HG03460 (cell line): Measurements from ENCODE around the gene PKD1.
"Not testable (repeated sequence)": the region's sequence is repeated elsewhere in the genome, so short reads cannot be mapped to it uniquely, and the experiment has no call there.

ENCODE experiments used
- ATAC-seq: cut with Tn5 transposase; IDR thresholded peaks from one replicate; pipeline ENCODE4 v1.9.1; 2021; ENCODE audit not compliant: unreplicated experiment

PKD1 gene

DNA sequence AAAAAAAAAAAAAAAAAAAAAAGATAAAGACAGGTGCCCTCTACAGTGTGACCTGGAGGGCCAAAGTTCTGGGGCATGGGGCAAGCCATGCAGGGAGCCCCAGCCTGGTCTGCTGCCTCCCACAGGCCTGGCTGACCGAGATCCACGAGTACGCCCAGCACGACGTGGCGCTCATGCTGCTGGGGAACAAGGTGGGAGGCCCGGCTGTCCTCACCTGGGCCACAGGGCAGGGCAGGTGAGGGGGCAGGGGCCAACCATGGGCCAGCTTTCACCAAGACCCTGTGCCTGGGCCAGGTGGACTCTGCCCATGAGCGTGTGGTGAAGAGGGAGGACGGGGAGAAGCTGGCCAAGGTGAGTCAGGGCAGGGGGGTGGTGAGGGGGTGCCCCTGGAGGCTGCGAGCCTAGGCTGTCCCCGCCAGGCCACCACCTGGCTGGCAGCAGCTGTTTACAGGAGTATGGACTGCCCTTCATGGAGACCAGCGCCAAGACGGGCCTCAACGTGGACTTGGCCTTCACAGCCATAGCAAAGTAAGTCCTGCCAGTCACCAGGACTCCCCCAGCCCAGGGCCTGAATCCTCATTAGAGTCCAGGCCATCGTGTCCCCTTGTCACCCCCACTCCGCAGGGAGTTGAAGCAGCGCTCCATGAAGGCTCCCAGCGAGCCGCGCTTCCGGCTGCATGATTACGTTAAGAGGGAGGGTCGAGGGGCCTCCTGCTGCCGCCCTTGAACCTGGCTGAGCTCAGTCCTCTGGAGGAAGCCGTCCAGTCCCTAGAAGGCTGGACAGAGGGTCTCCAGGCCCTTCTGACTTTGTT is 17.2 kb upstream of the PKD1 start:
- ATAC-seq, result no peak

DNA sequence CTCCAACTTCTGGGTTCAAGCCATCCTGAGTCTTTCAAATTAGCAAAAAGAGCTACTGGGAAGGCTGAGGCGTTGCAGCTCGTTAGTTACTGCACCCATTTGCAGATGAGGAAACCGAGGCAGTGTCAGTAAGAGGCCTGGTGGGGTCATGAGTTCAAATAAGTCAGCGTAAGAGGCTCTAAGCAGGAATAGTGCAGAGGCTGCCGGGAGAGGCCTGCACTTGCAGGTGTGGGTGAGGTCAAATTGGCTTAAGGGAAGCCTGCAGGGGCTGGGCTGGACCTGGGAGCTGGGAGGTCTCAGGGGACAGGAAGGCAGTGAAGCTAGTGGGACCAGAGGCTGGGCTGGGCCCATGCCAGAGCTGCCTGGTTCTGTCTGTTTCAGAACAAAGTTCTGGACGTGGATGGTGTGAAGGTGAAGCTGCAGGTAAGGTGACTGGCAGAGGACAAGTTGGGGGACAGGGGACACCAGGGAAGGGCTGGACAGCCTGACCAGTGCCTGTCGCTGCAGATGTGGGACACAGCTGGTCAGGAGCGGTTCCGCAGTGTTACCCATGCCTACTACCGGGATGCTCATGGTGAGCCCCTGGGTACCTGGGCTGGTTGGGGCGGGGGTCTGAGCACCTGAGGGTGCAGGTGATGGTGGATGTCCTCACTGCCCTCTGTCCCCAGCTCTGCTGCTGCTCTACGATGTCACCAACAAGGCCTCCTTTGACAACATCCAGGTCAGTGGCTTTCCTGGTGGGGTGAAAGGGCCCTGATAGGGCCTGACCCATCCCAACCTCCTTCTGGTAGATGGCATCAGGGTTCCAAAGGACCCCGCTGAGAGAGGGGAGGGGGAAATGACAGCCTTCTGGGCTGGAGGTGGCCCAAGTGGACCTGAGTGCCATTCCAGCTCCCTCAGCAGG is 15.7 kb upstream of the PKD1 start:
- no peak for ATAC-seq

DNA sequence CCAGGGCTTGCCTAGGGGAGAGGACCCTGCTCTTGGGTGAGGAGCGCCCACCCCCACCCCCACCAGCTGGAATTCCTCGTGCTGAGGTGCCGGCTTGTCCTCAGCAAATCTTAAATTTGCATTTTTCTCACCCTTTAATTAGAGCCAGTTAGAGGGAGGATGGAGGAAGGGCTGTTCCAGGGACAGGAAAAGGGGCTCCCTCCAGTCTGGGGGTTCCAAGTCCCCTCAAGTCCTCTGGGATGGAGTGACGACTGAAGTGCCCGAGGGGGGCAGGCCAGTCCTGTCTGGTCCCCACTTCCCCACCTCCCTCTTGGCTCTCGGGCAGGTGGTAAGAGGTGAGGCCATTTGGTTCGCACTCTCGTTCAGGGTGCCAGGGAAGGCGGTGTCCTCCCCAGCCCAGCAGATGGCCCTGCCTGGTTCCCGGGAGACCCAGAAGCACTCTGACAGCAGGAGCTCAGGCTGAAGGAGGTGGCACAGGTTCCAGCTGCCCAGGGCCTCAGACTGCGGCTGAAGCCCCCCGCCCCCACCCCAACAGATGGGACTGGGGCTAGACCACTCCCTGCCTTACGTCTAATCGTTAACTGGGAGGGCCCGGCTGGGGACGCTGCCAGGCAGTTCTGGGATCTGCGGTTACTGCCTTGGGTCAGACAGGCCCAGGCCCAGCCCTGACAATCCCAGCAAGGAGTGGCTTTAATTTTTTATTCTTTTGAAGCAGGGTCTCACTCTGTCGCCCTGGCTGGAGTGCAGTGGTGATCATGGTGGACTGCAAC is 14.9 kb upstream of the PKD1 start:
- ATAC-seq, result no peak

DNA sequence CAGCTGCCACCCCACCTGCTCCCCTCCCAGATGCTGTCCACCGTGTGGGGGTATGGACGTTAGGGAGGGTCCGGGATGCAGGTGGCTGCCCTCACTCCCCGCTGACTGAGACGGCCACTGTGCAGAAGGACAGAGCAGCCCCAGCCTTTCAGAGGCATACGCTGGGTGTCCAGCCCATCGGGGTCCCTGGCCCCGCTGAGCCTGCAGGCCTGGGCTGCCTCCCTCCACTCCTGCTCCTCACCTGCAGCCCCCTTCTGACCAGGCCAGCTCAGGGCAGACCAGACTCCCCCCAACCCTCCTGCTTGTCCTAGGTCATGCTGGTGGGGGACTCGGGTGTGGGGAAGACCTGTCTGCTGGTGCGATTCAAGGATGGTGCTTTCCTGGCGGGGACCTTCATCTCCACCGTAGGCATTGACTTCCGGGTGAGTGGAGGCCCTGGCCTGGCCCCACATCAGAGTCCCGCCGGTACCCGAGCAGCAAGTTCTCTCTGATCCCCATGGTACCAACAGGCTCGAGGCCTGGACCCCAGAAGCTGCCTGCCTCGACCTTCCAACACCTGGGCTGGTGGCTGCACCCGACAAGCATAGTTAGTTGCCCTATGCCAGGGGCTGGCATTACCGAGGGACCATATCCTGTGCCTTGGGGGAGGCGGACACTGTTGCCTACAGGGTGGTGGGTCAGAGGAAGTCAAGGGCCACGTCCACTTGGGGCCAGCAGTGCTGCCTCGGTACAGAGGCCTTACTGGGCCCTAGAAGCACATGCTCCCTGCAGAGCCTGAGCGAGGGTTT is 14.1 kb upstream of the PKD1 start:
- no peak for ATAC-seq

DNA sequence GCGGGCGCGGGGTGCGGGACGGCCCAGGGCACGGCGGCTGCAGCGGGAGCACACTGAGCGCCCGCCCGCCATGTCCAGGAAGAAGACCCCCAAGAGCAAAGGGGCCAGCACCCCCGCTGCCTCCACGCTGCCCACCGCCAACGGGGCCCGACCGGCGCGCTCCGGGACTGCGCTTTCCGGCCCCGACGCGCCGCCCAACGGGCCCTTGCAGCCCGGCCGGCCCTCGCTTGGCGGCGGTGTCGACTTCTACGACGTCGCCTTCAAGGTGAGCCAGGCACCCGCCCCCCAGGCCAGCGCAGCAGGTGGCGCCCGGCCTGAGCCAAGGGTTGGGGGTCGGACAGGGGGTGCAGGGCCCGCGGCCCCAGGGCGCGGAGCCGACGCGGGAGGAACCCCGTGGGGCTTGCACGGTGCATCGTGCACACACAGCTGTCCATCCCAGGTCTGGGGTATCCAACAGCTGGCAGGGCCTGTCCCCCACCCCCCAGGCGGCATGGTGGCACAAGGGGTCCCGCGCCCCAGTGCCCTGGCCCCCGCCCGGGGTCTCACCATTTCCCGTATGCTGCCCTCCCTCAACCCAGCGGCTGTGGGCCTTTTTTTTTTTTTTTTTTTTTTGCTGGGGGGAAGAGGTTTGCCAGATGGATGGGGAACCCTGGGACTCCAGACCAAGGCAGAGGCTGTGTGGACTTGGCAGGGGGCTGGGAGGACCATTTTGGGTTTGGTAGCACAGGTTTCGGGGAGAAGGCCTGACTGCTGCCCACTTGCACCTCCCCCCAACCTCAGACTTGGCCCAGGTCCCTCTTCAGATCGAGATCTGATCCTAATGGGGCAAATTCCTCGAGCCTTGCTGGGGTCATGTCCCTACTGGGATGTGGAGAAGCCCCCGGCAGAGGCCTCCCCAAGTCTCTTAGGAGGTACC is 13.3 kb upstream of the PKD1 start:
- ATAC-seq, result peak; percentile 6

DNA sequence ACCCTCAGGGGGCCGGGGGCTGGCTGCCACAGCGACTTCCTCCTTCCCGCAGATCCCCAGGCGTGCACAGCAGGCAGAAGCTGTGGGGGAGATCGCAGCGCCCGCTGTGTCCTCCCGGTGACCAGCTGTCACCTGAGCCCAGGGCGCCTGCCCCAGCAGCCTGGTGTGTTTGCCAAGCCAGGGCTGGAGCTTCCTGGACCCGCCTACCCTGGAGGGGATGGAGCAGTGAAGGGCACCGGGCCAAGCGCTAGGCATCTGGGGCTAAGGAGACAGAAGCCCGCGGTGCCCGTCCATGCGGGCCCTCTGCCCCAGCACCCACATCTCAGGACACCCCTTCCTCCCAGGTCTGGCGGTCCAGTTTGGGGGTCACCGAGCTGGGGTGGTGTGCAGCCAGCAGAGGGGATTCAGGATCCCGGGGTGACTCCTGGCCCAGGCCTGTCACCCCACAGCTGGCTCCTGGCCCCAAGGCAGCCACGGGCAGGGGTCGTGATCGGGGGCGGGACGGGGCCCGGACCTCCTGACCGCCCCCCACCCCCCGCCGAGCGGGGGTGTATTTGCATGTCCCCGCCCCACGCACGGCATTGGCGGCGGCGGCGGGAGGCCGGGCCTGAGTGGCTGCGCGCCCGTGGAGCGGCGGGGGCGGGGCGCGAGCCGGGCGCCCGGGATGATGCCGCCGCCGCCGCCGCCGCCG is 12.4 kb upstream of the PKD1 start, which contains the start of gene RAB26:
Gene RAB26, plus strand, starts transcription at position 645 of the 691 bp plus-strand sequence. CDS start 159 bp downstream, outside the sequence.
- ATAC-seq, result peak; percentile 48

DNA sequence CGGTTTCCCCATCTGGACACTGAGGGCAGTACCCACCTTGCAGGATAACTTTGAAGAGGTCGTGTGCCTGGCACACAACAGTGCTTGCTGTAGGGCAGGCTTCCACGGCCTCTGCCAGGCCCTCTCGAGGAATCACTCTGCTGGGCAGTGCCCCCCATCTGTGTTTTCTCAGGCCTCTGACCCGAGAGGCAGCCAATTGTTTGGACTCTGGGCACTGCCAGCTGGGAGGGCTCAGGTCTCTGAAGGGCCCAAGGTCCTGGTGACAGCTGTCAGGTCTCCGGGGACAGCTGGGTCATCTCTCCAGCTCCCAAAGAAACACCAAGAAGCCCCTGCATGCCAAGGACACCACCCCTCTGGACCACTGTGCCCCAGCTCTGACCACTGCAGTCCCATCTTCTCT is 11.7 kb upstream of the PKD1 start:
- ATAC-seq, result no peak

DNA sequence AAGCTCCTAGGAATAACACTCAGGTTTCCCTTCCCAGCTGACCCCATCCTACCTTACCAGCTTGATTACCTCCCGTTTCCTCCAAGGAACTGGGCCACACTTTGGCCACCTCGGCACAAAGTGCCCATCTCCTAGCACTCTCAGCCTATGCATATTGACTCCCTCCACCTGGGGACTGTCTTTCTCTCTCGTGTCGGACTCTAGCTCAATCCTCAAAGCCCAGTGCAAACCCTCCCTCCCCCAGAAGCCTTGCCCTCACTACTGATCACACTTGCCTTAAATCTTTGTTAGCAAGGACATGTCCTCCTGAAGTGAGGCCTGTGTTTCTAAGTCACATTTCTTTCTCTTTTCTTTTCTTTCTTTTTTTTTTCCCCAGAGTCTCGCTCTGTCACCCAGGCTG is 10.1 kb upstream of the PKD1 start:
- no peak for ATAC-seq

DNA sequence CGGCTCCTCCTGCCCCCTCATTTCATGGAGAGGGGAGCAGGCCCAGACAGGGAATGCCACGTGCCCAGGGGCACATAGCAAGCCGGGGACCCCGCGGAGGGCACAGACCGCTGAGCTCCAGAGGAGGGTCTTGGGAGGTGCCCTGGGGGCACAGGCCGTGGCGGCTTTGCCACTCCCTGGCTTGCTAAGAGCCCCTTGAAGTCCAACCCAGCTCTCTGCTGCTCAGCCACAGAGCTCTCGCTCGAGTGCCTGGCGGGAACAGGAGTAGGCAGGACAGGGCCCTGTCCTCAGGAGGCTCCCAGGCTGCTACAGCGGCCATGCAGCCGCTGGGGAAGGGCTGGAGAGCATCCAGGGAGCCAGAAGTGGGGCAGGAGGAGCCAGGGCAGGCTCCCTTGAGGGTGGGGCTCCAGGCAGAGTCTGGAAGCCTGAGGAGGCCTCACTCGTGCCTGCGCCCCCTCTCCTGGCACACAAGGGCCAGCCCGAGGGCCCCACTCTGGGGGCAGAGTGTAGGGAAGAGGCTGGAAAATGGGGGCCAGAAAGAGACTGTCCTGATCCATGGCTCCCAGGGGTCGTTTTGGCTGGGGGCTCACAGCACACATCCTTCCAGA is 8.3 kb upstream of the PKD1 start:
- no peak for ATAC-seq

DNA sequence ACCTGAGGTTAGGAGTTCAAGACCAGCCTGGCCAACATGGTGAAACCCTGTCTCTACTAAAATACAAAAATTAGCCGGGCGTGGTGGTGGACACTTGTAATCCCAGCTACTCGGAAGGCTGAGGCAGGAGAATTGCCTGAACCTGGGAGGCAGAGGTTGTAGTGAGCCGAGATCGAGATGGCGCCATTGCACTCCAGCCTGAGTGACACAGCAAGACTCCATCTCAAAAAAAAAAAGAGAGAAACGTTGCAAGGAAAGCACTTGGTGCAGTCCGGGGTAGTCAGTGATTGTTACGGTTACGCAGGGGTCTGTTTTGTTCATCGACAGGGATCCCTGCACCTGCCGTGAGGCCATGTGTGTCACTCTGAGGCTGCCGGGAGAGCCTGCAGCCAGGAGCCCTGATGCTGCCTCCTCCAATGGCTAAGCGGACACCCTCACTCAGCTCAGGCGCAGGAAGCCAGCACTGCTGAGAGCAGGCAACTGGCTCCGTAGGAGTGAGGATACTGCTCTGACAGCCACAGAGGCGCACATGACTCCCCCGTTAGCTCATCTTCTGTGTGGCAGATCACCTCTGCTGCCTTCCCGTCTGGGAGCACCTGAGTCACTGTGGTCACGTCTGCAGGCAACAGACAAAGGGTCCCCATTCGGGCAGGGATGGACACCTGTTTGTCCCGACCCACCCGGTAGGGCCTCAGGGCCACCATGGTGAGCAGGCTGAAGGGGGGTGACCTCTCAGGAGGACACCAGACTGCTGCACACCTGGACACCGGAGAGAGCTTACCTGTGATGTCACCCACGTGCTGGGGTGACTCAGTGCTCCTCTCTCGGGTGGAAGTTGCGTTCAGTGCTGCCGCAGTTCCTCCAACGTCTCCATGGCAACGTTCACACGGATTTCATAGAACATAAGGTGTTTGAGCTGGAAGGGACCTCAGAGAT is 7.5 kb upstream of the PKD1 start:
- ATAC-seq, result no peak

DNA sequence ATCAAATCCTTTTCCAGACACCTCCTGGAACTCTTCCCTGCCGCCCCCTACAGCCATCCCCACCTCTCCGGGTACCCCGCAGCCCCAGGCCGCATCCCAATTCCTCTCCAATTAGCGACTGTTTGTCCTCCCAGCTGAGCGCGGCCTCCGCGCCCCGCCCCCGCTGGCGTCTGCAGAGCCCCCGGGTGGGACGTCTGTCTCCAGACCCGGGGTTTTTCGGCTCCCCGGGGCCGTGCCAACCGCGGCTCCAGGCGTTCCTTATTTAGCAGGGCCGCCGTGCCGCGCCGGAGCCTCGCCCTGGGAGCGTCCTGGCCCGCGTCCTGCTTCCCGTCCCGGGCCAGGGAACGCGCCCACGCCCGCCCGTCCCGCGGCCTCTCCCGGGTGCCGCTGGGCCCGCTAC is 627 bp downstream of the PKD1 start:
- not testable (repeated sequence) for ATAC-seq

DNA sequence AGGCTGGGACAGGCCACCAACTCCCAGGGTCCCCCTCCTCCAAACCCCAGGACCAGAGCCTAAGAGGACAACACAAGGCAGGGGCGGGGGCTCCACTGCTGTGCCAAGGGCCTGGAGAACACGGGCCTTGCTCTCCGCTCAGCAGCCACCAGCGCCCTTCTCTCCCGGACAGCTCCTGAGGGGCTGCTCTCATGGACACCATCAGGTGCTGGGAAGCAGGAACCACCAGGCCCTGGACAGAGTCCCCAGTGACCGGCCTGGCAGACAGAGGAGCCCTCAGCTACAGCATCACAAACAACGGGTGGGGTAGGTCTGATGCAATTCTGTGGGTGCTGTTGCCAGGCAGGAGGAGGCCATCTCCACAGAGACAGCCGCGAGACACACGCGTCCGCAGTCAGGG is 1.9 kb downstream of the PKD1 start:
- not testable (repeated sequence) for ATAC-seq

DNA sequence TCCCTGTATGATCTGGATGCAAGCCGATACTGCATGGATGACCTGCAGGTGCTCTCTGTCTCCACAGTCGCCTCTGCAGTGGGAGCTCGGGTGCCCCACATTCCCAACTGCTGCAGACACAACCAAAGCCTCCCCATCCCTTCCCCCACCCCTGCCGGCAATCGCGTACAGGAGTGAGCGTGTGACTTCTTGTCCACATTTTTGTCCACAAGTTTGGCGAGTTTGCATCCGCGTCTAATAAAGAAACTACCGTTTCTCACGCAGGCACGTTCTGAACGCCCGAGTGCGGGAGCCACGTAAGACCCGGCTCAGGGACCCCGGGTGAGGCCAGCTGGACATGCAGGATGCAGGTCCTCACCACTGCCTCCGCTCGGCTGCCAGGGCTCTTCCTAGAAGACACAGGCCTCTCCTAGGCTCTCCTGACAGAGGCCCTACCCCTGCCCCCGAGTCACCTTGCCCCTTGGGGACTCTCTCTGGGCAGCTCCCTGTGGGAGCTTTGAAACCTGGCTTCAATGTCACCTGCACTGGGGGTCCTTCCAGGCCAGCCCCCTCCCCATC is 5.7 kb downstream of the PKD1 start:
- ATAC-seq, result not testable (repeated sequence)

DNA sequence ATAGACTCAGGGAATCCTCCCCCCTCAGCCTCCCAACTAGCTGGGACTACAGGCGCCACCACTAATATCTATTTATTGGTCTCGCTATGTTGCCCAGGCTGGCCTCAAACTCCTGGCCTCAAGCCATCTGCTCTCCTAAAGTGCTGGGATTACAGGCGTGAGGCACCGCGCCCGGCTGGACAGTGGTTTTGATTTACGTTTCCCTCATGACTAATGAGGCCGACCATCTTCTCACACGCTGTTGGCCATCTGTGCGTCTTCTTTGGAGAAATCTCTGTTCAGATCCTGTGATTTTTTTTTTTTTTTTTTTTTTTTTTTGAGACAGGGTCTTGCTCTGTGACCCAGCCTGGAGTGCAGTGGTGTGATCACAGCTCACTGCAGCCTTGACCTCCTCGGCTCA is 6.4 kb downstream of the PKD1 start:
- ATAC-seq, result not testable (repeated sequence)

DNA sequence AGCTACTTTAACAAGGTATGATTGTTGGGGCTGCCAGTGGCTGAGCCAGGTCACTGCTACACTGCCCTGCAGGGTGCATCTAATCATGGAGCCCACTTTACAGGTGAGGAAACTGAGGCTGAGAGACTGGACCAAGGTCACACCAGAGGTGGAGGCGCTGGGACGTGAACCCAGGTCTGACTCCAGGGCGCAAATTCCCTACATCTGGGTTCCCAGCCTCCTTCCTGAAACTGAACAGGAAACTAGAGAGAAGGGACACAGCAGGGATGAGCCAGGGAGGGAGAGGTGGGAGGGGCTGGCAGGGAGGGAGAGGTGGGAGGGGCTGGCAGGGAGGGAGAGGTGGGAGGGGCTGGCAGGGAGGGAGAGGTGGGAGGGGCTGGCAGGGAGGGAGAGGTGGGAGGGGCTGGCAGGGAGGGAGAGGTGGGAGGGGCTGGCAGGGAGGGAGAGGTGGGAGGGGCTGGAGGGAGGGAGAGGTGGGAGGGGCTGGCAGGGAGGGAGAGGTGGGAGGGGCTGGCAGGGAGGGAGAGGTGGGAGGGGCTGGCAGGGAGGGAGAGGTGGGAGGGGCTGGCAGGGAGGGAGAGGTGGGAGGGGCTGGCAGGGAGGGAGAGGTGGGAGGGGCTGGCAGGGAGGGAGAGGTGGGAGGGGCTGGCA is 7.9 kb downstream of the PKD1 start:
- ATAC-seq, result not testable (repeated sequence)

DNA sequence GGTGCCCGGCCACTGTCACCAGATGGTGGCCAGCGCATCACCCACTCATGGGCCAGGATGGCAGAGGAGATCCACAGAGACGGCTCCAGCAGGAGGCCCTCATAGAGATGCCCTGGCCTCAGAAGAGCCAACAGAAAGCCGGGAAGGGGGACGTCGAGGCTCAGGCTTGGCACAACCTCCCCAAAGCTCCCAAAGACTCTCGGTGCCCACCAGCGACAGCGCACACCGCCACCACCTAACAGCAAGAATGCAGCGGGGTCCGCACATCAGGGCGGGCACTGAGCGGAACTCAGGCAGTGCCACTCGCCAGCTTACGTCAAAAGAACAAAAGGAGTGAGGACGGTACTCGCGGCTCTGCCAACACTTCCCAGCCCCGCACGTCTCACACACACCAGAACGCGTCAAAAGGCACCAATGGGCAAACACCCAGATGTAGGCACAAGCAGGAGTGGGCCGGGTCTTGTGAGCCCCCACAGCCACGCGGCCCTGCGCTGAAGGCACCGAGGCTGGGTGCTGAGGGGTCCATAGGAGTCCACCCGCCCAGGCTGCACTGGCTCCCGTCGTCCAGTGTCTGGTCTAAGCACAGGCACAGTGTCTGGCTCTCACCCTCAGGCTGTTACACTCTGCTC is 8.7 kb downstream of the PKD1 start:
- not testable (repeated sequence) for ATAC-seq
